Ovary (tissue), 9 donors: ENCODE results near the gene PLXNA4. TPM values are rescaled to one million over a fixed set of nuclear protein-coding genes. Genes with fewer than 3 reads are reported as not detected.

Experiments
- DNase-seq, 5 donors: peaks; one replicate each; pipeline ENCODE4 v3.0.0-alpha.2; 2019 to 2020
- H3K27ac ChIP-seq, 2 donors: fragments of 200-600 bp; one replicate each; pipeline versions ENCODE4 v1.5.1 to v1.8.0; 2019 to 2022
- H3K27me3 ChIP-seq: fragments of 200-600 bp; one replicate; pipeline ENCODE4 v1.8.0; 2022
- H3K36me3 ChIP-seq: fragments of 200-600 bp; sonication (generic); one replicate; pipeline ENCODE4 v1.5.1; 2019
- H3K4me1 ChIP-seq: one replicate; pipeline ENCODE4 v1.8.1; 2013; ENCODE audit warnings: mild to moderate bottlenecking, moderate library complexity; ENCODE audit not compliant: insufficient read depth
- H3K4me3 ChIP-seq: fragments of 200-600 bp; sonication (generic); one replicate; pipeline ENCODE4 v1.5.1; 2017
- H3K9me3 ChIP-seq, 2 donors: fragments of 200-600 bp in 1 of 2; sonication (generic) in 1 of 2; one replicate each; pipeline versions ENCODE4 v1.5.1 to v1.8.1; 2013 to 2019; ENCODE audit warnings: mild to moderate bottlenecking in 1 of 2, moderate library complexity in 1 of 2
- CTCF ChIP-seq, 3 donors: fragments of 450-650 bp in 2 of 3; fragments of 200-600 bp in 1 of 3; IDR thresholded peaks; one replicate each; pipeline versions ENCODE4 v1.5.1 to v1.8.0; 2016 to 2022; ENCODE audit warnings: antibody characterized with exemption in 3 of 3, mild to moderate bottlenecking in 1 of 3
- EP300 ChIP-seq: sonication (generic); formaldehyde crosslinking; IDR thresholded peaks from one replicate; pipeline ENCODE4 v1.6.1; 2017; ENCODE audit warnings: antibody characterized with exemption
- POLR2A ChIP-seq: fragments of 450-650 bp; IDR thresholded peaks from one replicate; pipeline ENCODE4 v1.6.1; 2017; ENCODE audit warnings: antibody characterized with exemption, mild to moderate bottlenecking, moderate library complexity
- WGBS, 3 donors: extraction: QIAGEN DNeasy Blood & Tissue Kit in 1 of 3; methylation state at CpG; one replicate each; pipeline versions ENCODE4 v1.1.5 to v1.1.7; 2013 to 2017; 5-methylcytosine and 5-hydroxymethylcytosine counted together
- intact Hi-C, 4 donors: fragments of 100-400 bp; cut with DNase I; formaldehyde crosslinking; loops; one replicate each; pipeline versions ENCODE4 v1.11.0 to v1.15.1; 2022 to 2023
- polyA plus RNA-seq, 2 donors: library from polyadenylated mRNA; stranded (reverse); fragments of 200-250 nt in 1 of 2; fragments of 350-450 nt in 1 of 2; fragmentation: Illumina TruSeq in 1 of 2; extraction: RNeasy Lipid Tissue Mini Kit (QIAGEN cat#74804) in 1 of 2; gene quantifications; one replicate each; pipeline ENCODE4 v1.2.3, GENCODE V29; 2013 to 2014
- total RNA-seq, 7 donors: library from RNA; depleted of rRNA in 2 of 7; stranded (reverse); fragments of >200 nt in 2 of 7; fragmentation: NEBNext Ultra II Directional in 3 of 7; extraction: Animal tissue kit (Norgen Biotek cat#: 25700) in 3 of 7; gene quantifications; one replicate each; pipeline versions ENCODE4 v1.1.0 to v1.2.4, GENCODE V29; 2016 to 2023
- donor health status: DM: no; HTN: no; CAD: no; lungs with moderate emphysema.
- donor health status: DM: no; HTN: no; CAD: no.
- donor health status: Bipolar disorder and iron deficiency.
- donor health status: DM: yes; HTN: yes; CAD: no.
- donor health status: DM: no; HTN: no; CAD: no.
- donor health status: DM: yes; HTN: yes; CAD: no.

PLXNA4 gene
- total and polyA plus RNA-seq, 9 donors: 5.1 to 39.9 (median 11.4) TPM

GRCh38 chr7:132441935-132442334, 134.3 kb downstream of the PLXNA4 start:
- WGBS, 3 donors: 78 to 87% (median 85%) methylated on average over 4 of the region's 4 CpGs
- no peak overlapping the region for H3K27ac ChIP-seq
- no peak for DNase-seq
- H3K4me1 ChIP-seq: no peaks in the 10 kb centered on the region
- no peaks in the 10 kb centered on the region for H3K9me3 ChIP-seq
- intact Hi-C loops: no loop called here
- TF ChIP-seq EP300 (no peak), POLR2A (no peak), CTCF (IDR thresholded peaks at IDR 0.05) (no peak)
- no peak overlapping the region for H3K4me3 ChIP-seq
- H3K36me3 ChIP-seq: no peaks in the 10 kb centered on the region
- no peaks in the 10 kb centered on the region for H3K27me3 ChIP-seq

GRCh38 chr7:132440151-132440550, 136.1 kb downstream of the PLXNA4 start:
- Histone ChIP-seq H3K9me3 (no peaks in the 10 kb centered on the region), H3K27me3 (no peaks in the 10 kb centered on the region), H3K4me3 (no peak overlapping the region), H3K36me3 (no peaks in the 10 kb centered on the region), H3K4me1 (no peaks in the 10 kb centered on the region), H3K27ac (no peak overlapping the region)
- TF ChIP-seq EP300 (no peak), POLR2A (no peak), CTCF (IDR thresholded peaks at IDR 0.05) (no peak)
- WGBS, 3 donors: 78 to 84% (median 79%) methylated on average over 5 of the region's 5 CpGs
- DNase-seq: no peak
- intact Hi-C loops: no loop called here

GRCh38 chr7:132438926-132439325, 137.3 kb downstream of the PLXNA4 start:
- 89 to 92% (median 91%) methylated on average over 8 of the region's 8 CpGs for WGBS, 3 donors
- Histone ChIP-seq H3K4me3 (no peak overlapping the region), H3K9me3 (no peaks in the 10 kb centered on the region), H3K4me1 (no peaks in the 10 kb centered on the region), H3K27me3 (no peaks in the 10 kb centered on the region), H3K36me3 (no peaks in the 10 kb centered on the region), H3K27ac (no peak overlapping the region)
- intact Hi-C loops: loop anchor here in 1 of 4 donors (10.0 kb wide), 1 partner anchor 76 kb away; no protein-coding TSS in a partner anchor
- TF ChIP-seq EP300 (no peak), POLR2A (no peak), CTCF (IDR thresholded peaks at IDR 0.05) (no peak)
- no peak for DNase-seq

GRCh38 chr7:132437730-132438129, 138.5 kb downstream of the PLXNA4 start:
- Histone ChIP-seq H3K27me3 (no peaks in the 10 kb centered on the region), H3K9me3 (no peaks in the 10 kb centered on the region), H3K4me3 (no peak overlapping the region), H3K36me3 (no peaks in the 10 kb centered on the region), H3K4me1 (no peaks in the 10 kb centered on the region), H3K27ac (no peak overlapping the region)
- intact Hi-C loops: loop anchor here in 1 of 4 donors (10.0 kb wide), 1 partner anchor 77 kb away; no protein-coding TSS in a partner anchor
- no peak for TF ChIP-seq EP300
- no peak for TF ChIP-seq POLR2A
- no peak for TF ChIP-seq CTCF (IDR thresholded peaks at IDR 0.05)
- 66 to 79% (median 68%) methylated on average over 5 of the region's 5 CpGs for WGBS, 3 donors
- no peak for DNase-seq
